Activated T-helper 1 cell treated with Interleukin-2 at 50 U/mL for 16 hours (primary cell): ENCODE data around the gene CEMIP2.

Experiments used
- DNase-seq: peaks from one replicate; pipeline ENCODE4 v3.0.0-alpha.2; 2020; ENCODE audit warnings: low read depth

The CEMIP2 gene

GRCh38 chr9:71747576-71747975, 20.7 kb downstream of the CEMIP2 start:
- no peak for DNase-seq

GRCh38 chr9:71746758-71747125, 21.6 kb downstream of the CEMIP2 start:
- DNase-seq: no peak

- no peak for DNase-seq
These were observed 22.1 kb downstream of the CEMIP2 start for GRCh38 chr9:71746023-71746757.

GRCh38 chr9:71744754-71745521, 23.4 kb downstream of the CEMIP2 start:
- DNase-seq: no peak

- no peak for DNase-seq
These were observed 24.4 kb downstream of the CEMIP2 start for GRCh38 chr9:71743882-71744281.

- DNase-seq: no peak
These were observed 25.1 kb downstream of the CEMIP2 start for GRCh38 chr9:71743217-71743705.

- DNase-seq: no peak
These were observed 25.6 kb downstream of the CEMIP2 start for GRCh38 chr9:71742703-71743102.

- DNase-seq: no peak
These were observed 26.2 kb downstream of the CEMIP2 start for GRCh38 chr9:71741926-71742648.

- DNase-seq: no peak
These were observed 28.1 kb downstream of the CEMIP2 start for GRCh38 chr9:71740199-71740598.

GRCh38 chr9:71737455-71737854, 30.9 kb downstream of the CEMIP2 start:
- no peak for DNase-seq

- no peak for DNase-seq
These were observed 32.1 kb downstream of the CEMIP2 start for GRCh38 chr9:71736236-71736635.

GRCh38 chr9:71734950-71735349, 33.4 kb downstream of the CEMIP2 start:
- no peak for DNase-seq

- no peak for DNase-seq
These were observed 35.1 kb downstream of the CEMIP2 start for GRCh38 chr9:71733176-71733575.

GRCh38 chr9:71729816-71730526, 38.3 kb downstream of the CEMIP2 start:
- DNase-seq: no peak

GRCh38 chr9:71726723-71727122, 41.6 kb downstream of the CEMIP2 start:
- DNase-seq: no peak

- no peak for DNase-seq
These were observed 42.5 kb downstream of the CEMIP2 start for GRCh38 chr9:71725590-71726338.

- no peak for DNase-seq
These were observed 46.5 kb downstream of the CEMIP2 start for GRCh38 chr9:71721855-71722254.

- no peak for DNase-seq
These were observed 48.8 kb downstream of the CEMIP2 start for GRCh38 chr9:71719562-71719961.

- no peak for DNase-seq
These were observed 49.2 kb downstream of the CEMIP2 start for GRCh38 chr9:71719088-71719487.

GRCh38 chr9:71716138-71716909, 52.0 kb downstream of the CEMIP2 start:
- DNase-seq: no peak

- no peak for DNase-seq
These were observed 57.5 kb downstream of the CEMIP2 start for GRCh38 chr9:71710856-71711255.
